ENCODE results near the gene CREB3L1. TPM values are rescaled to one million over a fixed set of nuclear protein-coding genes. Genes with fewer than 3 reads are reported as not detected.

Gene CREB3L1
- total and polyA plus RNA-seq, 2 experiments from 2014 or later: 8.5 to 10.4 TPM

GRCh38 chr11:46343520-46343919 lies 66.1 kb downstream of the CREB3L1 start:
- H3K27ac ChIP-seq (ENCODE audit: low read depth): peak overlapping the region; percentile 84
- Mint-ChIP-seq H3K27ac (peak overlapping the region; percentile 72), H3K36me3 (ENCODE audit: low read depth) (no peaks in the 10 kb centered on the region; the same call in 2 of the 3 replicates), H3K4me1 (peaks cover 83% of the 10 kb centered on the region), H3K4me3 (no peak overlapping the region; the same call in 2 of the 3 replicates), H3K9me3 (no peaks in the 10 kb centered on the region; the same call in 2 of the 3 replicates), H3K27me3 (ENCODE audit: insufficient read depth, low read depth, poor library complexity) (peaks cover 26% of the 10 kb centered on the region)
- no peak for TF ChIP-seq EZH2 (IDR thresholded peaks at IDR 0.05; ENCODE audit: low read depth, unreplicated experiment)
- TF ChIP-seq NANOG (IDR thresholded peaks at IDR 0.05; ENCODE audit: borderline replicate concordance): no peak
- no peak for TF ChIP-seq JUNB (IDR thresholded peaks at IDR 0.05; ENCODE audit: unreplicated experiment)
- TF ChIP-seq STAT1 (IDR thresholded peaks at IDR 0.05; ENCODE audit: unreplicated experiment): no peak
- TF ChIP-seq, protein P1, sequence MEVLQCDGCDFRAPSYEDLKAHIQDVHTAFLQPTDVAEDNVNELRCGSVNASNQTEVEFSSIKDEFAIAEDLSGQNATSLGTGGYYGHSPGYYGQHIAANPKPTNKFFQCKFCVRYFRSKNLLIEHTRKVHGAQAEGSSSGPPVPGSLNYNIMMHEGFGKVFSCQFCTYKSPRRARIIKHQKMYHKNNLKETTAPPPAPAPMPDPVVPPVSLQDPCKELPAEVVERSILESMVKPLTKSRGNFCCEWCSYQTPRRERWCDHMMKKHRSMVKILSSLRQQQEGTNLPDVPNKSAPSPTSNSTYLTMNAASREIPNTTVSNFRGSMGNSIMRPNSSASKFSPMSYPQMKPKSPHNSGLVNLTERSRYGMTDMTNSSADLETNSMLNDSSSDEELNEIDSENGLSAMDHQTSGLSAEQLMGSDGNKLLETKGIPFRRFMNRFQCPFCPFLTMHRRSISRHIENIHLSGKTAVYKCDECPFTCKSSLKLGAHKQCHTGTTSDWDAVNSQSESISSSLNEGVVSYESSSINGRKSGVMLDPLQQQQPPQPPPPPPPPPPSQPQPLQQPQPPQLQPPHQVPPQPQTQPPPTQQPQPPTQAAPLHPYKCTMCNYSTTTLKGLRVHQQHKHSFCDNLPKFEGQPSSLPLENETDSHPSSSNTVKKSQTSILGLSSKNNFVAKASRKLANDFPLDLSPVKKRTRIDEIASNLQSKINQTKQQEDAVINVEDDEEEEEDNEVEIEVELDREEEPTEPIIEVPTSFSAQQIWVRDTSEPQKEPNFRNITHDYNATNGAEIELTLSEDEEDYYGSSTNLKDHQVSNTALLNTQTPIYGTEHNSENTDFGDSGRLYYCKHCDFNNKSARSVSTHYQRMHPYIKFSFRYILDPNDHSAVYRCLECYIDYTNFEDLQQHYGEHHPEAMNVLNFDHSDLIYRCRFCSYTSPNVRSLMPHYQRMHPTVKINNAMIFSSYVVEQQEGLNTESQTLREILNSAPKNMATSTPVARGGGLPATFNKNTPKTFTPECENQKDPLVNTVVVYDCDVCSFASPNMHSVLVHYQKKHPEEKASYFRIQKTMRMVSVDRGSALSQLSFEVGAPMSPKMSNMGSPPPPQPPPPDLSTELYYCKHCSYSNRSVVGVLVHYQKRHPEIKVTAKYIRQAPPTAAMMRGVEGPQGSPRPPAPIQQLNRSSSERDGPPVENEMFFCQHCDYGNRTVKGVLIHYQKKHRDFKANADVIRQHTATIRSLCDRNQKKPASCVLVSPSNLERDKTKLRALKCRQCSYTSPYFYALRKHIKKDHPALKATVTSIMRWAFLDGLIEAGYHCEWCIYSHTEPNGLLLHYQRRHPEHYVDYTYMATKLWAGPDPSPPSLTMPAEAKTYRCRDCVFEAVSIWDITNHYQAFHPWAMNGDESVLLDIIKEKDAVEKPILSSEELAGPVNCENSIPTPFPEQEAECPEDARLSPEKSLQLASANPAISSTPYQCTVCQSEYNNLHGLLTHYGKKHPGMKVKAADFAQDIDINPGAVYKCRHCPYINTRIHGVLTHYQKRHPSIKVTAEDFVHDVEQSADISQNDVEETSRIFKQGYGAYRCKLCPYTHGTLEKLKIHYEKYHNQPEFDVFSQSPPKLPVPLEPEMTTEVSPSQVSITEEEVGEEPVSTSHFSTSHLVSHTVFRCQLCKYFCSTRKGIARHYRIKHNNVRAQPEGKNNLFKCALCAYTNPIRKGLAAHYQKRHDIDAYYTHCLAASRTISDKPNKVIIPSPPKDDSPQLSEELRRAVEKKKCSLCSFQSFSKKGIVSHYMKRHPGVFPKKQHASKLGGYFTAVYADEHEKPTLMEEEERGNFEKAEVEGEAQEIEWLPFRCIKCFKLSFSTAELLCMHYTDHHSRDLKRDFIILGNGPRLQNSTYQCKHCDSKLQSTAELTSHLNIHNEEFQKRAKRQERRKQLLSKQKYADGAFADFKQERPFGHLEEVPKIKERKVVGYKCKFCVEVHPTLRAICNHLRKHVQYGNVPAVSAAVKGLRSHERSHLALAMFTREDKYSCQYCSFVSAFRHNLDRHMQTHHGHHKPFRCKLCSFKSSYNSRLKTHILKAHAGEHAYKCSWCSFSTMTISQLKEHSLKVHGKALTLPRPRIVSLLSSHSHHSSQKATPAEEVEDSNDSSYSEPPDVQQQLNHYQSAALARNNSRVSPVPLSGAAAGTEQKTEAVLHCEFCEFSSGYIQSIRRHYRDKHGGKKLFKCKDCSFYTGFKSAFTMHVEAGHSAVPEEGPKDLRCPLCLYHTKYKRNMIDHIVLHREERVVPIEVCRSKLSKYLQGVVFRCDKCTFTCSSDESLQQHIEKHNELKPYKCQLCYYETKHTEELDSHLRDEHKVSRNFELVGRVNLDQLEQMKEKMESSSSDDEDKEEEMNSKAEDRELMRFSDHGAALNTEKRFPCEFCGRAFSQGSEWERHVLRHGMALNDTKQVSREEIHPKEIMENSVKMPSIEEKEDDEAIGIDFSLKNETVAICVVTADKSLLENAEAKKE (CRISPR knock-in tag; IDR thresholded peaks at IDR 0.05): no peak
- TF ChIP-seq ZNF114 (CRISPR knock-in tag; IDR thresholded peaks at IDR 0.05): no peak
- TF ChIP-seq, protein P2, sequence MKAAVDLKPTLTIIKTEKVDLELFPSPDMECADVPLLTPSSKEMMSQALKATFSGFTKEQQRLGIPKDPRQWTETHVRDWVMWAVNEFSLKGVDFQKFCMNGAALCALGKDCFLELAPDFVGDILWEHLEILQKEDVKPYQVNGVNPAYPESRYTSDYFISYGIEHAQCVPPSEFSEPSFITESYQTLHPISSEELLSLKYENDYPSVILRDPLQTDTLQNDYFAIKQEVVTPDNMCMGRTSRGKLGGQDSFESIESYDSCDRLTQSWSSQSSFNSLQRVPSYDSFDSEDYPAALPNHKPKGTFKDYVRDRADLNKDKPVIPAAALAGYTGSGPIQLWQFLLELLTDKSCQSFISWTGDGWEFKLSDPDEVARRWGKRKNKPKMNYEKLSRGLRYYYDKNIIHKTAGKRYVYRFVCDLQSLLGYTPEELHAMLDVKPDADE (IDR thresholded peaks at IDR 0.05): no peak
- TF ChIP-seq EZH2phosphoT487 (IDR thresholded peaks at IDR 0.05; ENCODE audit: unreplicated experiment): no peak
- peaks cover 83% of the 10 kb centered on the region for H3K4me1 ChIP-seq (ENCODE audit: insufficient read depth)
- ATAC-seq (no peak), DNase-seq (ENCODE audit: low spot score) (peak; percentile 56)
- no peaks in the 10 kb centered on the region for H3K36me3 ChIP-seq (ENCODE audit: insufficient read depth)
- no peaks in the 10 kb centered on the region for H3K9me2 ChIP-seq (ENCODE audit: insufficient read depth)
- peaks cover 14% of the 10 kb centered on the region; the same call in 1 of the 2 replicates for H3F3A ChIP-seq (replicated peaks; ENCODE audit: low read depth)
- 0 out of 2 replicates have a peak overlapping the region, but pooled peaks have one; percentile 1 for H2AFZ ChIP-seq
- H4K20me1 ChIP-seq (replicated peaks; ENCODE audit: insufficient read depth): peaks cover 7% of the 10 kb centered on the region
- H3K4me3 ChIP-seq: no peak overlapping the region
- H3K27me3 ChIP-seq (ENCODE audit: insufficient read depth): peaks cover 7% of the 10 kb centered on the region; the same call in 1 of the 2 replicates
- peak overlapping the region; percentile 76 for H3K4me2 ChIP-seq
- peaks cover 10% of the 10 kb centered on the region for H3K79me2 ChIP-seq (replicated peaks; ENCODE audit: insufficient read depth)

Measured in GM23338 (cell line).